ENCODE data around the gene PALLD. TPM values are rescaled to one million over a fixed set of nuclear protein-coding genes. Genes with fewer than 3 reads are reported as not detected.
A peak's percentile ranks its signal among the peaks of the same experiment; 100 is the strongest.

PALLD gene
- total RNA-seq, 4 donors from 2014 or later, result 93.3 to 214 (median 174) TPM

DNA sequence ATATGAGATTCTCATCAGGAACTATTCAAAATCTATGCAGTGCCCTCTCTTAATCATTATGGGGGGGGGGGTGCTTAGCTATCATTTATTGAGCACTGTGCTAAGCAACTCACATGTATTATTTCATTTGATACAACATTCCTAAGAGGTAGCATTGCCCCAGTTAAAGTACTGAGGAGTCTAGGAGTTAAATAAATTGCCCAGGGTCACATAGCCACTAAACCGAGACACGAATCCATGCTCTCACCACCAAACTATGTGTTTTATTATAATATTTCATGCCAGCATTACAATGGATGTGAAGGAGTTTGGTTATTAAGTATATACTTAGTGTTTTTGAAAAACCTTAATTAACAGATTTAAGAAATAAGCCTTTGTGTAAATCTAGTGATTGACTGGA, 381.8 kb downstream of the PALLD start:
- peaks cover 0 to 54% (median 13%) of the 10 kb centered on the region in 4 donors for H3K4me1 ChIP-seq
- DNase-seq (ENCODE audit: low spot score in 2 of 2), result no peak
- H3K36me3 ChIP-seq, result peaks cover 0 to 16% (median 0%) of the 10 kb centered on the region in 3 donors
- H3K27me3 ChIP-seq, result no peaks in the 10 kb centered on the region
- H3K4me3 ChIP-seq, result peak overlapping the region in 3 of 4 donors; percentile 49 to 68 (median 55)
- H3K27ac ChIP-seq, result peak overlapping the region in 2 of 4 donors; percentile 86 to 93
- no peak for TF ChIP-seq POLR2A (IDR thresholded peaks at IDR 0.05)
- no peak for TF ChIP-seq CTCF (IDR thresholded peaks at IDR 0.05)
- TF ChIP-seq EP300 (IDR thresholded peaks at IDR 0.05), result no peak
- no peaks in the 10 kb centered on the region for H3K9me3 ChIP-seq
- WGBS, 2 donors, result 28 to 37% methylated on average over 2 of the region's 2 CpGs

- Histone ChIP-seq H3K27ac (peak overlapping the region in 3 of 4 donors; percentile 37 to 93 (median 86)), H3K27me3 (no peaks in the 10 kb centered on the region), H3K36me3 (peaks cover 0 to 16% (median 0%) of the 10 kb centered on the region in 3 donors), H3K4me1 (peaks cover 0 to 57% (median 13%) of the 10 kb centered on the region in 4 donors), H3K9me3 (no peaks in the 10 kb centered on the region), H3K4me3 (no peak overlapping the region)
- TF ChIP-seq EP300 (IDR thresholded peaks at IDR 0.05) (no peak), CTCF (IDR thresholded peaks at IDR 0.05) (no peak), POLR2A (IDR thresholded peaks at IDR 0.05) (no peak)
- DNase-seq (ENCODE audit: low spot score in 2 of 2), result no peak
These were observed 382.3 kb downstream of the PALLD start for GRCh38 chr4:168879188-168879587.

DNA sequence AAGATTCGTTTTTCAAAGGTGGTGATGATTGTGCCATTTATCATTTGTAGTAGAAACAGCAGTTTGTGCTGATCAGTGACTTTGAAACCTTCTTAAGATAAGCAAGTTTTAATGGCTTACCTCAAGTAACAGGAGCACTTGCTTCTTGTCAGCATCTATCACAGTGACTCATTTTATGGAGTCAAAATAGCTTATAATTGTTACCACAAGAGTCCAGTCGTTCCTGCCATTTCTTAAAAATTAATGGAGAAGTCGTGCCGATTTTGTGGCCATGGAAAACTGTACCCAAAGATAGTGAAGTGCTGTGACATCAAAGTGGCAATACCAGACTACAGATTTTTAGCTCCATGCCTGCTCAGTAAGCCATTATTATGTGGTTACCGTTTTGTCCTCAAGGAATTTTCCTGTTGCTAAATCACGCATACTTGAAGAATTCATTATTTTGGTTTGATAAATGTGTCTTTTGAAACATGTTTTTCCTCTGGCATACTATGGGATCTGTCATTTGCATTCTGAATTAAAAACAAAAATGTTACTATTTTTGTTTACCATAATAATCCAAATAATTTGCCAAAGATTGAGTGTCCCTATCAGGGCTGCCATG, 383.3 kb downstream of the PALLD start:
- Histone ChIP-seq H3K27me3 (no peaks in the 10 kb centered on the region), H3K9me3 (no peaks in the 10 kb centered on the region), H3K4me3 (no peak overlapping the region), H3K4me1 (peaks cover 0 to 62% (median 13%) of the 10 kb centered on the region in 4 donors), H3K36me3 (peaks cover 0 to 16% (median 0%) of the 10 kb centered on the region in 3 donors), H3K27ac (peak overlapping the region in 3 of 4 donors; percentile 37 to 93 (median 86))
- WGBS, 2 donors, result 43 to 44% methylated on average over 6 of the region's 6 CpGs
- no peak for DNase-seq (ENCODE audit: low spot score in 2 of 2)
- TF ChIP-seq POLR2A (IDR thresholded peaks at IDR 0.05), result no peak
- TF ChIP-seq CTCF (IDR thresholded peaks at IDR 0.05), result no peak
- TF ChIP-seq EP300 (IDR thresholded peaks at IDR 0.05), result no peak

DNA sequence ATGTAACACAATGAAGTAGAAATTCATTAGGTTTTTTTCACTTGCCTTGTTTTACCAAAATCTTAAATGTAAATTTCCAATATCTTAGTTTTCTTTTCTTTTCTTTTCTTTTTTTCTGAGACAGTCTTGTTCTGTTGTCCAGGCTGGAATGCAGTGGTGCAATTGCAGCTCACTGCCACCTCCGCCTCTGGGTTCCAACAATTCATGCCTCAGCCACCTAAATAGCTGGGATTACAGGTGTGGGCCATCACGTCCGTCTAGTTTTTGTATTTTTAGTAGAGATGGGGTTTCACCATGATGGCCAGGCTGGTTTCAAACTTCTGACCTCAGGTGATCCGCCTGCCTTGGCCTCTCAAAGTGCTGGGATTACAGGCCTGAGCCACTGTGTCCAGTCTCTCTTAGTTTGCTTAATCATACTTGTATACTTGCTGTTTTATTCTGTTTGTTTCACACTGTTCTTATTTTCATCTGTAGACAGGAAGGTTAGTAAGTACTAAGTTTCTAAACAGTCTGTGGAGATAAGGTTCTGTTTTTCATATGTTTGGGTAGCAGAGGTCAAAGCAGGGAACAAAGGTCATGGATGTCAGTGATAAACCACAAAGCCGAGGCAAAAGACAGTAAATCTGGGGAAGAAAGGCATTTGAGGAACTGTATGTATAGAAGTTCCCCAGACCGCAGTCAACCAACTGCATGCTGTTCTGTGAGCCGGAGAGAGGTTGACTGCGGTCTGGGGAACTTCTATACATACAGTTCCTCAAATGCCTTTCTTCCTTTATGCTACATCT, 384.2 kb downstream of the PALLD start:
- no peak for DNase-seq (ENCODE audit: low spot score in 2 of 2)
- H3K4me1 ChIP-seq, result peaks cover 0 to 62% (median 13%) of the 10 kb centered on the region in 4 donors
- H3K36me3 ChIP-seq, result peaks cover 0 to 16% (median 0%) of the 10 kb centered on the region in 3 donors
- H3K9me3 ChIP-seq, result no peaks in the 10 kb centered on the region
- TF ChIP-seq CTCF (IDR thresholded peaks at IDR 0.05) (no peak), POLR2A (IDR thresholded peaks at IDR 0.05) (no peak), EP300 (IDR thresholded peaks at IDR 0.05) (no peak)
- WGBS, 2 donors, result 68 to 79% methylated on average over 8 of the region's 8 CpGs
- no peak overlapping the region for H3K4me3 ChIP-seq
- H3K27me3 ChIP-seq, result no peaks in the 10 kb centered on the region
- H3K27ac ChIP-seq, result peak overlapping the region in 2 of 4 donors; percentile 30 to 62
